GM18873 (cell line): Measurements from ENCODE around the gene IL17C.

Experiments
- ATAC-seq: cut with Tn5 transposase; IDR thresholded peaks from one replicate; pipeline ENCODE4 v1.9.1; 2021; ENCODE audit warnings: mild to moderate bottlenecking, moderate library complexity, moderate number of reproducible peaks; ENCODE audit not compliant: unreplicated experiment, low FRiP score

Gene IL17C

GRCh38 chr16:88678224-88678979 is 40.0 kb downstream of the IL17C start:
- ATAC-seq = no peak

GRCh38 chr16:88680554-88681083 is 42.2 kb downstream of the IL17C start:
- ATAC-seq = no peak

- ATAC-seq = no peak
These were observed 42.8 kb downstream of the IL17C start for GRCh38 chr16:88681084-88681680.

- ATAC-seq = peak; percentile 54
These were observed 43.5 kb downstream of the IL17C start for GRCh38 chr16:88681709-88682451.

GRCh38 chr16:88684569-88685155 is 46.3 kb downstream of the IL17C start:
- no peak for ATAC-seq

- no peak for ATAC-seq
These were observed 47.0 kb downstream of the IL17C start for GRCh38 chr16:88685156-88686061.

GRCh38 chr16:88686062-88686438 is 47.7 kb downstream of the IL17C start:
- ATAC-seq = peak; percentile 9

- ATAC-seq = peak; percentile 44
These were observed 48.3 kb downstream of the IL17C start, which contains the start of gene SNAI3 for GRCh38 chr16:88686439-88687253. TSS of gene SNAI3 (minus strand) at chr16:88686507. CDS start at chr16:88686406, 101 bp downstream.

- no peak for ATAC-seq
These were observed 48.8 kb downstream of the IL17C start for GRCh38 chr16:88687254-88687576.

- no peak for ATAC-seq
These were observed 49.3 kb downstream of the IL17C start for GRCh38 chr16:88687676-88688012.

GRCh38 chr16:88688013-88688778 is 49.8 kb downstream of the IL17C start:
- no peak for ATAC-seq
